K562 (cell line): Measurements from ENCODE around the gene IL1B. TPM values are rescaled to one million over a fixed set of nuclear protein-coding genes. Genes with fewer than 3 reads are reported as not detected.

Source experiments
- ATF1 ChIP-seq, 2 experiments: fragments of 450-650 bp in 1 of 2; IDR thresholded peaks; 2 replicates each; pipeline ENCODE4 v1.6.1; 2016; ENCODE audit warnings: missing compliant biosample characterization in 1 of 2, missing genetic modification characterization in 1 of 2
- BHLHE40 ChIP-seq: IDR thresholded peaks from 2 replicates; pipeline ENCODE4 v1.6.1; 2011; ENCODE audit warnings: low read length, improper control_type of control experiment
- CAMTA2 ChIP-seq: fragments of 250-450 bp; sonication (Bioruptor Pico); conservative IDR thresholded peaks from 2 replicates; pipeline ENCODE4 v1.5.1; 2022
- HBP1 ChIP-seq: fragments of 450-650 bp; formaldehyde crosslinking; IDR thresholded peaks from 2 replicates; pipeline ENCODE4 v1.4.0; 2022; ENCODE audit warnings: missing genetic modification characterization
- HDAC1 ChIP-seq, 2 experiments: fragments of 450-650 bp; IDR thresholded peaks; 2 replicates each; pipeline ENCODE4 v1.6.1; 2016 to 2017; ENCODE audit warnings: inconsistent platforms in 1 of 2, mild to moderate bottlenecking in 1 of 2, moderate library complexity in 1 of 2
- IRF9 ChIP-seq: fragments of 450-650 bp; IDR thresholded peaks from 2 replicates; pipeline ENCODE4 v1.6.1; 2016; ENCODE audit warnings: missing biosample characterization, missing genetic modification characterization
- L3MBTL2 ChIP-seq: fragments of 450-650 bp; IDR thresholded peaks from 2 replicates; pipeline ENCODE4 v1.6.1; 2016; ENCODE audit warnings: mild to moderate bottlenecking, moderate library complexity
- MYC ChIP-seq, 2 experiments: fragments of 250-450 bp in 1 of 2; sonication (Bioruptor Pico) in 1 of 2; IDR thresholded peaks; 2 replicates each; pipeline versions ENCODE4 v1.5.1 to v1.6.1; 2012 to 2021; ENCODE audit warnings: low read depth in 2 of 2, borderline replicate concordance in 1 of 2, improper control_type of control experiment in 1 of 2, low read length in 1 of 2, mild to moderate bottlenecking in 1 of 2, moderate library complexity in 1 of 2
- NFIC ChIP-seq: fragments of 450-650 bp; IDR thresholded peaks from 2 replicates; pipeline ENCODE4 v1.6.1; 2017; ENCODE audit warnings: mild to moderate bottlenecking, inconsistent platforms
- NFRKB ChIP-seq: fragments of 450-650 bp; IDR thresholded peaks from 2 replicates; pipeline ENCODE4 v1.6.1; 2016; ENCODE audit warnings: low read depth
- PHTF2 ChIP-seq: fragments of 250-450 bp; sonication (Bioruptor Pico); IDR thresholded peaks from 2 replicates; pipeline ENCODE4 v1.5.0; 2021; ENCODE audit warnings: mild to moderate bottlenecking
- PKNOX1 ChIP-seq: fragments of 450-650 bp; IDR thresholded peaks from 2 replicates; pipeline ENCODE4 v1.6.1; 2016
- RAD21 ChIP-seq, 2 experiments: fragments of 250-450 bp in 1 of 2; fragments of 450-650 bp in 1 of 2; sonication (Bioruptor Pico) in 1 of 2; formaldehyde crosslinking in 1 of 2; IDR thresholded peaks in 1 of 2; conservative IDR thresholded peaks in 1 of 2; 2 replicates each; pipeline versions ENCODE4 v1.4.0 to v1.8.0; 2020 to 2022; ENCODE audit warnings: mild to moderate bottlenecking in 2 of 2, moderate library complexity in 1 of 2
- TEAD1 ChIP-seq, 2 experiments: fragments of 450-650 bp in 1 of 2; sonication (generic) in 1 of 2; formaldehyde crosslinking; IDR thresholded peaks; 2 replicates each; pipeline versions ENCODE4 v1.4.0 to v1.8.0; 2020 to 2022; ENCODE audit warnings: mild to moderate bottlenecking in 2 of 2, missing genetic modification reagents in 1 of 2
- XRCC3 ChIP-seq: fragments of 450-650 bp; IDR thresholded peaks from 2 replicates; pipeline ENCODE4 v1.6.1; 2017; ENCODE audit warnings: mild to moderate bottlenecking, moderate library complexity
- ZNF830 ChIP-seq: fragments of 250-450 bp; sonication (Bioruptor Pico); IDR thresholded peaks from 2 replicates; pipeline ENCODE4 v1.5.0; 2021; ENCODE audit warnings: mild to moderate bottlenecking
- polyA plus RNA-seq, 8 experiments: library from polyadenylated mRNA; depleted of rRNA in 4 of 8; stranded (reverse) in 5 of 8; unstranded in 3 of 8; fragments of >200 nt; fragmentation: Nextera tagmentation in 2 of 8; fragmentation: Illumina TruSeq in 1 of 8; extraction: Ambion mirVana in 2 of 8; extraction: Trizol in 1 of 8; gene quantifications; 2 replicates each; pipeline versions ENCODE4 v1.2.1 to v1.2.3, GENCODE V29; 2011 to 2014; ENCODE audit warnings: inconsistent platforms in 1 of 8, missing spikeins in 1 of 8
- total RNA-seq, 7 experiments: library from RNA; depleted of rRNA in 6 of 7; stranded (reverse); fragments of >200 nt in 6 of 7; fragmentation: Illumina TruSeq in 2 of 7; extraction: Trizol in 2 of 7; gene quantifications; 2 replicates each; pipeline versions ENCODE4 v1.2.1 to v1.2.3, GENCODE V29; 2011 to 2021; ENCODE audit warnings: low replicate concordance in 1 of 7

IL1B gene
- total and polyA plus RNA-seq, 9 of the 15 experiments (the other 6 are each of a cell fraction or from before 2014, with no cell fraction given): 0.29 TPM; not detected in 8

- no peak for TF ChIP-seq CAMTA2 (CRISPR knock-in tag)
- TF ChIP-seq HDAC1 (IDR thresholded peaks at IDR 0.05): no peak
- TF ChIP-seq L3MBTL2: peak; percentile 64; the same call in 1 of the 2 replicates
- no peak for TF ChIP-seq ATF1 (CRISPR knock-in tag; IDR thresholded peaks at IDR 0.05)
- 0 out of 2 replicates have a peak, but pooled peaks have one; percentile 8 for TF ChIP-seq ATF1 (tag; IDR thresholded peaks at IDR 0.05)
- TF ChIP-seq XRCC3: no peak
- TF ChIP-seq RAD21 (CRISPR knock-in tag; conservative IDR thresholded peaks at IDR 0.05 in 1 of 2, IDR thresholded peaks at IDR 0.05 in 1 of 2): peak in 1 of 2 experiments; percentile 16; a peak in 2 of 4 replicates
- TF ChIP-seq ZNF830: no peak
- no peak for TF ChIP-seq IRF9 (tag)
- peak; percentile 85 for TF ChIP-seq PKNOX1
- peak in 1 of 2 experiments; percentile 42; a peak in 1 of 4 replicates for TF ChIP-seq TEAD1 (CRISPR knock-in tag; IDR thresholded peaks at IDR 0.05)
- no peak for TF ChIP-seq NFRKB
- TF ChIP-seq MYC (IDR thresholded peaks at IDR 0.05; ENCODE audit: low read depth, low read length): peak; percentile 43; the same call in 1 of the 2 replicates
- TF ChIP-seq MYC (CRISPR knock-in tag; IDR thresholded peaks at IDR 0.05; ENCODE audit: borderline replicate concordance, low read depth): no peak
- no peak for TF ChIP-seq PHTF2 (CRISPR knock-in tag)
- TF ChIP-seq BHLHE40: peak; percentile 53
- TF ChIP-seq NFIC: peak; percentile 72
- no peak for TF ChIP-seq HBP1 (CRISPR knock-in tag)
Measured at GRCh38 chr2:112818094-112818902, 18.3 kb downstream of the IL1B start (continued).
